IMR-90 (cell line): ENCODE measurements around the gene THAP2. TPM values are rescaled to one million over a fixed set of nuclear protein-coding genes. Genes with fewer than 3 reads are reported as not detected.

ENCODE experiments used
- ATAC-seq: fragments of 200-7000 bp; cut with Tn5 transposase; 2 replicates; pipeline ENCODE4 v1.9.1; 2020; ENCODE audit warnings: low read depth, mild to moderate bottlenecking, moderate library complexity
- BruUV-seq: library from RNA; stranded (reverse); fragments of 400-500 nt; replicated peaks from 2 replicates; lab custom pipeline; 2021; lab: Mats Ljungman, UMichigan
- CTCF ChIA-PET: fragments of 300-600 bp; formaldehyde crosslinking; extraction: SDS; loops from one replicate; lab custom pipeline; 2021; ENCODE audit warnings: antibody characterized with exemption; lab: Yijun Ruan, JAX
- POLR2A ChIA-PET: fragments of 300-600 bp; sonication (Branson Sonifier 250); formaldehyde crosslinking; loops from one replicate; lab custom pipeline; 2022; ENCODE audit warnings: antibody characterized with exemption; ENCODE audit not compliant: unreplicated experiment; lab: Charles Lee
- DNase-seq: peaks from one replicate; pipeline ENCODE4 v3.0.0; 2013
- H2AFZ ChIP-seq: replicated peaks from 2 replicates; pipeline ENCODE3; 2013; ENCODE audit warnings: low read length, mild to moderate bottlenecking; ENCODE audit not compliant: poor library complexity
- H2AK5ac ChIP-seq: 2 replicates; pipeline ENCODE4 v1.6.1; 2013; ENCODE audit warnings: low read depth, low read length, inconsistent platforms
- H2AK9ac ChIP-seq: replicated peaks from 2 replicates; pipeline ENCODE3; 2013; ENCODE audit warnings: mild to moderate bottlenecking, low read depth, low read length, moderate library complexity; ENCODE audit not compliant: poor library complexity
- H2BK120ac ChIP-seq: 2 replicates; pipeline ENCODE4 v1.6.1; 2013; ENCODE audit warnings: low read depth, low read length, inconsistent platforms
- H2BK15ac ChIP-seq: 3 replicates; pipeline ENCODE4 v1.6.1; 2013; ENCODE audit warnings: low read depth, low read length, inconsistent platforms
- H2BK20ac ChIP-seq: 2 replicates; pipeline ENCODE4 v1.6.1; 2013; ENCODE audit warnings: low read depth, mild to moderate bottlenecking, inconsistent platforms, low read length, moderate library complexity
- H2BK5ac ChIP-seq: 2 replicates; pipeline ENCODE4 v1.6.1; 2013; ENCODE audit warnings: mild to moderate bottlenecking, low read depth, low read length, inconsistent platforms; ENCODE audit not compliant: poor library complexity, severe bottlenecking
- H3K14ac ChIP-seq: replicated peaks from 2 replicates; pipeline ENCODE4 v1.6.1; 2013; ENCODE audit warnings: low read depth, low read length, inconsistent platforms
- H3K18ac ChIP-seq: 2 replicates; pipeline ENCODE4 v1.6.1; 2013; ENCODE audit warnings: low read depth, low read length, control low read depth
- H3K23ac ChIP-seq: 2 replicates; pipeline ENCODE4 v1.6.1; 2013; ENCODE audit warnings: low read depth, low read length, inconsistent platforms
- H3K27ac ChIP-seq: 2 replicates; pipeline ENCODE4 v1.5.1; 2013; ENCODE audit warnings: mild to moderate bottlenecking, control low read depth, low read length; ENCODE audit not compliant: insufficient read depth
- H3K27me3 ChIP-seq: 2 replicates; pipeline ENCODE4 v1.6.1; 2013; ENCODE audit warnings: low read length; ENCODE audit not compliant: control insufficient read depth, insufficient read depth
- H3K36me3 ChIP-seq: 2 replicates; pipeline ENCODE4 v1.6.1; 2013; ENCODE audit warnings: low read length, mixed read lengths; ENCODE audit not compliant: control insufficient read depth, insufficient read depth
- H3K4ac ChIP-seq: 2 replicates; pipeline ENCODE4 v1.6.1; 2013; ENCODE audit warnings: low read depth, low read length, inconsistent platforms
- H3K4me1 ChIP-seq: 2 replicates; pipeline ENCODE4 v1.6.1; 2013; ENCODE audit warnings: low read length, mixed read lengths; ENCODE audit not compliant: control insufficient read depth, insufficient read depth
- H3K4me2 ChIP-seq: 2 replicates; pipeline ENCODE4 v1.6.1; 2013; ENCODE audit warnings: low read depth, mild to moderate bottlenecking, control low read depth, low read length, moderate library complexity
- H3K4me3 ChIP-seq: 2 replicates; pipeline ENCODE4 v1.5.1; 2013; ENCODE audit warnings: low read depth, mild to moderate bottlenecking, control low read depth, low read length, moderate library complexity; ENCODE audit not compliant: insufficient read depth
- H3K56ac ChIP-seq: 2 replicates; pipeline ENCODE4 v1.6.1; 2013; ENCODE audit warnings: low read length, inconsistent platforms; ENCODE audit not compliant: insufficient read depth; ENCODE audit errors: extremely low read depth
- H3K79me1 ChIP-seq, 2 experiments: 2 replicates each; pipeline ENCODE4 v1.6.1; 2013; ENCODE audit warnings: low read length in 2 of 2, inconsistent platforms in 1 of 2, low read depth in 1 of 2
- H3K9ac ChIP-seq: 2 replicates; pipeline ENCODE4 v1.6.1; 2013; ENCODE audit warnings: low read depth, low read length, control low read depth
- H3K9me1 ChIP-seq: 2 replicates; pipeline ENCODE4 v1.6.1; 2013; ENCODE audit warnings: low read length, inconsistent platforms; ENCODE audit not compliant: insufficient read depth
- H3K9me3 ChIP-seq: 2 replicates; pipeline ENCODE4 v1.6.1; 2013; ENCODE audit warnings: low read length; ENCODE audit not compliant: control insufficient read depth, insufficient read depth
- H4K20me1 ChIP-seq: 2 replicates; pipeline ENCODE4 v1.6.1; 2013; ENCODE audit warnings: low read length, inconsistent platforms; ENCODE audit not compliant: insufficient read depth
- H4K5ac ChIP-seq: 2 replicates; pipeline ENCODE4 v1.6.1; 2013; ENCODE audit warnings: mild to moderate bottlenecking, low read depth, low read length, control low read depth
- H4K8ac ChIP-seq, 2 experiments: 2 replicates each; pipeline ENCODE4 v1.6.1; 2013; ENCODE audit warnings: low read depth in 2 of 2, low read length in 2 of 2, control low read depth in 1 of 2, inconsistent platforms in 1 of 2
- H4K91ac ChIP-seq: 2 replicates; pipeline ENCODE4 v1.6.1; 2013; ENCODE audit warnings: low read depth, low read length, inconsistent platforms; ENCODE audit not compliant: insufficient read depth
- BHLHE40 ChIP-seq: fragments of 150-350 bp; IDR thresholded peaks from 2 replicates; pipeline ENCODE4 v1.6.1; 2016; ENCODE audit warnings: mild to moderate bottlenecking, low read depth, low read length
- CEBPB ChIP-seq: IDR thresholded peaks from 2 replicates; pipeline ENCODE4 v1.6.1; 2012; ENCODE audit warnings: low read depth, low read length, improper control_type of control experiment
- CHD1 ChIP-seq: IDR thresholded peaks from 2 replicates; pipeline ENCODE4 v1.6.1; 2012; ENCODE audit warnings: low read depth, low read length, improper control_type of control experiment
- CTCF ChIP-seq: conservative IDR thresholded peaks from 2 replicates; pipeline ENCODE4 v1.5.1; 2012; ENCODE audit warnings: mild to moderate bottlenecking, low read depth, low read length, improper control_type of control experiment
- FOS ChIP-seq: fragments of 150-350 bp; IDR thresholded peaks from 2 replicates; pipeline ENCODE4 v1.6.1; 2016; ENCODE audit warnings: low read depth, low read length
- MAFK ChIP-seq: IDR thresholded peaks from 2 replicates; pipeline ENCODE4 v1.6.1; 2012; ENCODE audit warnings: low read depth, low read length, improper control_type of control experiment
- MAZ ChIP-seq: IDR thresholded peaks from 2 replicates; pipeline ENCODE4 v1.6.1; 2012; ENCODE audit warnings: low read depth, mild to moderate bottlenecking, low read length, improper control_type of control experiment, moderate library complexity, borderline replicate concordance
- MXI1 ChIP-seq: IDR thresholded peaks from 2 replicates; pipeline ENCODE4 v1.6.1; 2012; ENCODE audit warnings: low read depth, mild to moderate bottlenecking, low read length, moderate library complexity, borderline replicate concordance
- NFE2L2 ChIP-seq: fragments of 150-350 bp; IDR thresholded peaks from 2 replicates; pipeline ENCODE4 v1.6.1; 2016; ENCODE audit warnings: low read depth, mild to moderate bottlenecking, low read length
- POLR2A ChIP-seq: IDR thresholded peaks from 2 replicates; pipeline ENCODE4 v1.6.1; 2012; ENCODE audit warnings: mild to moderate bottlenecking, low read depth, low read length
- RAD21 ChIP-seq: IDR thresholded peaks from 2 replicates; pipeline ENCODE4 v1.6.1; 2012; ENCODE audit warnings: low read length, improper control_type of control experiment
- RFX5 ChIP-seq: IDR thresholded peaks from 2 replicates; pipeline ENCODE4 v1.8.0; 2012; ENCODE audit warnings: low read depth, mild to moderate bottlenecking, low read length, moderate library complexity
- SMC3 ChIP-seq: fragments of 150-350 bp; IDR thresholded peaks from 2 replicates; pipeline ENCODE4 v1.6.1; 2016; ENCODE audit warnings: low read depth, mild to moderate bottlenecking, antibody characterized with exemption, low read length, moderate library complexity
- WGBS, 2 experiments: methylation state at CpG; one replicate each; pipeline versions ENCODE4 v1.1.5 to v1.1.7; 2013; ENCODE audit warnings: missing lambda C conversion rate in 2 of 2; ENCODE audit not compliant: insufficient read length in 1 of 2; ENCODE audit errors: extremely low coverage in 2 of 2; 5-methylcytosine and 5-hydroxymethylcytosine counted together
- dilution Hi-C: fragments of 300-500 bp; cut with HindIII; formaldehyde crosslinking; loops from one replicate; pipeline ENCODE4 v1.14.3; 2018; ENCODE audit warnings: low sequenced_read_pairs; ENCODE audit not compliant: unreplicated experiment
- in situ Hi-C: fragments of 300-500 bp; cut with MboI; formaldehyde crosslinking; loops from 3 replicates; pipeline ENCODE4 v1.14.3; 2019; ENCODE audit warnings: low sequenced_read_pairs, inconsistent platforms, mixed read lengths
- intact Hi-C: fragments of 100-400 bp; cut with micrococcal nuclease; formaldehyde crosslinking; loops from 2 replicates; pipeline ENCODE4 v1.10.0; 2022
- polyA plus RNA-seq, 3 experiments: library from polyadenylated mRNA; depleted of rRNA; stranded (reverse); fragments of >200 nt; gene quantifications; 2 replicates each; pipeline ENCODE4 v1.2.3, GENCODE V29; 2012; ENCODE audit warnings: low replicate concordance in 1 of 3
- total RNA-seq: library from RNA; depleted of rRNA; stranded (reverse); fragments of >200 nt; gene quantifications from 2 replicates; pipeline ENCODE4 v1.2.3, GENCODE V29; 2012
- TF ChIP-seq, protein P1 (sequence below): fragments of 150-350 bp; IDR thresholded peaks from 2 replicates; pipeline ENCODE4 v1.6.1; 2017; ENCODE audit warnings: mild to moderate bottlenecking, antibody characterized with exemption, low read length, low read depth
- TF ChIP-seq, protein P2 (sequence below): fragments of 150-350 bp; IDR thresholded peaks from 2 replicates; pipeline ENCODE4 v1.6.1; 2016; ENCODE audit warnings: low read depth, mild to moderate bottlenecking, low read length, moderate library complexity, borderline replicate concordance

Gene THAP2
- total and polyA plus RNA-seq, 2 of the 4 experiments (the other 2 are of a cell fraction) = 1.4 to 2.5 TPM

DNA sequence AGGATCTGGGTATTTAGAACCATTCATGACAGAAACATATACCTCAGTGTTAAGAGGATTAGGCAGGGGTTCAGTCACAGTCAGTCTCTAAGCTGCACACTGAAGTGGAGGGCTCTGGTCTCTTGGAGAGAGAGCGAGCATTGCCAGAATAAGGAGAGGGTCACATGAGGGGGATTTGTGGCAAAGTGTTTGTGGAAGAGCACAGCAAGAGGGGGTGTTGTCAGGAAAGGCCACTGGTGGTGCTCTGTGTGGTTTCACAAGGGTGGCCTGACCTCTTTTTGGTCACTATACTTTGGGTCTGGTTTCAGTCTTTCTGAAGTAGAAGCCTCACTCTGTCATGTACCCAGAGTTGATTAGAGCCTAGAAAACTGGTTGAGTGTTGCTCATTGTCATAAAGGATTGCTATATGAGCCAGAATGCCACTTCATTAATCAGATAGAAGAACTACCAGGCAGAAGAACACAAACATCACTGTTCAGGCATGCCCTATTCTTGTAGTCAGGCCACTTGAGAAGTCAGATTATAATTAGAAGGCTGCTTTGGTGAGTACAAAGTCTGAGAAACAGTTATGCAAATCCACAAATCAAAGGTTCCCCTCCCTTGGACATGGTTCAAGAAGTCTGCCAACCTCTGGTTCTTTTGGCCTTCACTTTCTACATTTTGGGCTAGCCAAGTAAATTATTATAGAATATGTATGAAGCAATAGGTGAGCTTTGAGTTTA, 30.2 kb downstream of the THAP2 start:
- H3K9me1 ChIP-seq = no peaks in the 10 kb centered on the region
- ATAC-seq = no peak
- TF ChIP-seq RAD21 (no peak), SMC3 (no peak), MXI1 (no peak), MAFK (no peak), BHLHE40 (no peak), CTCF (no peak), CHD1 (no peak), POLR2A (no peak), FOS (no peak), RFX5 (no peak), NFE2L2 (no peak), CEBPB (no peak), MAZ (no peak)
- TF ChIP-seq, protein P1, sequence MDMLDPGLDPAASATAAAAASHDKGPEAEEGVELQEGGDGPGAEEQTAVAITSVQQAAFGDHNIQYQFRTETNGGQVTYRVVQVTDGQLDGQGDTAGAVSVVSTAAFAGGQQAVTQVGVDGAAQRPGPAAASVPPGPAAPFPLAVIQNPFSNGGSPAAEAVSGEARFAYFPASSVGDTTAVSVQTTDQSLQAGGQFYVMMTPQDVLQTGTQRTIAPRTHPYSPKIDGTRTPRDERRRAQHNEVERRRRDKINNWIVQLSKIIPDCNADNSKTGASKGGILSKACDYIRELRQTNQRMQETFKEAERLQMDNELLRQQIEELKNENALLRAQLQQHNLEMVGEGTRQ = no peak
- TF ChIP-seq, protein P2, sequence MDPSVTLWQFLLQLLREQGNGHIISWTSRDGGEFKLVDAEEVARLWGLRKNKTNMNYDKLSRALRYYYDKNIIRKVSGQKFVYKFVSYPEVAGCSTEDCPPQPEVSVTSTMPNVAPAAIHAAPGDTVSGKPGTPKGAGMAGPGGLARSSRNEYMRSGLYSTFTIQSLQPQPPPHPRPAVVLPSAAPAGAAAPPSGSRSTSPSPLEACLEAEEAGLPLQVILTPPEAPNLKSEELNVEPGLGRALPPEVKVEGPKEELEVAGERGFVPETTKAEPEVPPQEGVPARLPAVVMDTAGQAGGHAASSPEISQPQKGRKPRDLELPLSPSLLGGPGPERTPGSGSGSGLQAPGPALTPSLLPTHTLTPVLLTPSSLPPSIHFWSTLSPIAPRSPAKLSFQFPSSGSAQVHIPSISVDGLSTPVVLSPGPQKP = no peak

More for the DNA sequence above, 30.2 kb downstream of the THAP2 start:
- Histone ChIP-seq H2AFZ (no peak overlapping the region), H4K91ac (no peak overlapping the region), H3K4ac (no peak overlapping the region), H3K9me3 (no peaks in the 10 kb centered on the region), H3K4me3 (no peak overlapping the region), H2AK9ac (no peak overlapping the region), H2BK5ac (no peak overlapping the region), H2BK20ac (no peak overlapping the region), H2BK15ac (no peak overlapping the region), H4K8ac (no peak overlapping the region), H3K36me3 (peaks cover 6% of the 10 kb centered on the region; the same call in 1 of the 2 replicates), H3K27ac (no peak overlapping the region), H3K56ac (no peak overlapping the region), H3K27me3 (no peaks in the 10 kb centered on the region), H3K9ac (no peak overlapping the region), H3K18ac (no peak overlapping the region), H3K79me1 (peaks cover 0 to 4% of the 10 kb centered on the region in 2 experiments; a peak in 2 of 4 replicates), H3K4me2 (no peak overlapping the region), H3K14ac (no peak overlapping the region; the same call in 1 of the 2 replicates), H3K4me1 (no peaks in the 10 kb centered on the region), H2BK120ac (no peak overlapping the region), H4K5ac (no peak overlapping the region), H3K23ac (no peak overlapping the region), H4K20me1 (no peaks in the 10 kb centered on the region), H2AK5ac (no peak overlapping the region)
- CTCF ChIA-PET = interaction anchor here (1.0 kb wide), 1 partner anchor 17 kb away, joined by 3 read pairs; no protein-coding TSS in a partner anchor
- BruUV-seq = no TSS peak
- dilution Hi-C loops (no loop called here), intact Hi-C loops (no loop called here), in situ Hi-C loops (no loop called here)
- 100% methylated on average over 1 of the region's 1 CpG; no CpG with 5 or more reads in 1 of the 2 experiments for WGBS, 2 experiments
- no peak for DNase-seq
- POLR2A ChIA-PET = no interaction called here
